ENCODE measurements around the gene CPNE5. TPM values are rescaled to one million over a fixed set of nuclear protein-coding genes. Genes with fewer than 3 reads are reported as not detected.

Gene CPNE5
- total RNA-seq, 2 experiments from 2014 or later, result 0.69 to 1.2 TPM

DNA sequence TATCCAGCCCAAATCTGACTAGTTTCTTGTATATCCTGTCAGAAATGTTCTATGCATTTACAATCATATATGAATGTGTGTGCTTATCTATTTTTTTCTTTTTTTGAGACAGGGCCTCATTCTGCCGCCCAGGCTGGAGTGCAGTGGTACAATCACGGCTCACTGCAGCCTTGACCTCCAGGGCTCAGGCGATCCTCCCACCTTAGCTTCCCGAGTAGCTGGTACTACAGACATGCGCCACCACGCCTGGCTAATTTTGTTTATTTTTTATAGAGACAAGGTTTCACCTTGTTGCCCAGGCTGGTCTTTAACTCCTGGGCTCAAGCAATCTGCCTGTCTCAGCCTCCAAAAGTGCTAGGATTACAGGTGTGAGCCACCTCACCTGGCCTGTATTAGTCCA is 144.6 kb downstream of the CPNE5 start:
- H3K4me3 Mint-ChIP-seq, result no peak overlapping the region
- H3K9me3 Mint-ChIP-seq, result no peaks in the 10 kb centered on the region
- CTCF ChIA-PET, result interaction anchor here (1.6 kb wide), 1 partner anchor 71 kb away, joined by 4 read pairs; no protein-coding TSS in a partner anchor

DNA sequence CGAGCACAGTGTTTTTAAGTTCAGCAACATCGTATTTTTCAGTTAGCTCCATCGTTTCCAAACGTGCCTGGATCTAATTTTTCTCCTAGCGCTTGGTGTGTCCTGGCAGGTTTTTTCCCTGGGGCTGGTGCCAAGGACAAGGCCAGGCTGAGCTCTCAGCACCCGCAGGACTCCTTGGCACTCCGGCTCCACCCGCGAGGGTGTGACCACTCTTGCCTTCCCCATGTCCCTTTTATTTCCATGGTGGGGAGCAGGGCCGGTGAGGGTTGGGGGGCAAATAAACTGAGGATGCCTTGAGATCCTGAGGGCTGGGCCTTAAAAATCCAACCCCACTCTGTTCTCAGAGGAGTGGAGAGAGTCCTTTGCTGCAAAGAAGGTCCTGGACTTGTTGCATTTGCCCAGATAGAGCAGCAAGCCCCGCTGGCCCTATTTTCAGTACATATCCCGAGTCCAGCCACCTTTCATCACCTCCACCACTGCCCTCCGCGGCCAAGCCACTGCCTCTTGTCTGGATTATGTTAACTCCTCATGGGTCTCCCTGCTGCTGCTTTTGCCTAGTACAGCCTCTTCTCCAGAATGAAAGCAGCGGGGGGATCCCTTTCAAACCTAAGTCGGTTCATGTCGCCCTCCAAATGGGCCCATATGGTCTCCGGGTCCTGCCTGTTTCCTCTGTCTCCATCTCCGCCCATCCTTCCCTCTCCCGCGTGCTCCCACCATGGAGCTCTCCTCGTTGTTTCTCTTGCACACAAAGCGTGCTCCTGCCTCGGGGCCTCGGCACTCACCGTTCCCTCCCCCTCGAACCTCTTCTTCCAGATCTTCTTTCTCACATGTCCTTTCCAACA is 146.2 kb downstream of the CPNE5 start:
- ChIA-PET CTCF (interaction anchor here (1.2 to 3.1 kb wide), 4 partner anchors 12 to 66 kb away, joined by 3 to 15 read pairs (median 4); no protein-coding TSS in a partner anchor), POLR2A (interaction anchor here (1.4 kb wide), 2 partner anchors 13 to 88 kb away, joined by 3 to 4 read pairs; no protein-coding TSS in a partner anchor)
- no peaks in the 10 kb centered on the region for H3K9me3 Mint-ChIP-seq
- peaks cover 22% of the 10 kb centered on the region for H3K4me1 Mint-ChIP-seq (ENCODE audit: low read depth)
- H3K36me3 Mint-ChIP-seq (ENCODE audit: low read depth), result no peaks in the 10 kb centered on the region
- H3K27ac Mint-ChIP-seq, result no peak overlapping the region
- H3K27me3 Mint-ChIP-seq, result no peaks in the 10 kb centered on the region
- no peak for ATAC-seq
- no peak overlapping the region for H3K4me3 Mint-ChIP-seq
- no peak for DNase-seq
- TF ChIP-seq, protein P1, sequence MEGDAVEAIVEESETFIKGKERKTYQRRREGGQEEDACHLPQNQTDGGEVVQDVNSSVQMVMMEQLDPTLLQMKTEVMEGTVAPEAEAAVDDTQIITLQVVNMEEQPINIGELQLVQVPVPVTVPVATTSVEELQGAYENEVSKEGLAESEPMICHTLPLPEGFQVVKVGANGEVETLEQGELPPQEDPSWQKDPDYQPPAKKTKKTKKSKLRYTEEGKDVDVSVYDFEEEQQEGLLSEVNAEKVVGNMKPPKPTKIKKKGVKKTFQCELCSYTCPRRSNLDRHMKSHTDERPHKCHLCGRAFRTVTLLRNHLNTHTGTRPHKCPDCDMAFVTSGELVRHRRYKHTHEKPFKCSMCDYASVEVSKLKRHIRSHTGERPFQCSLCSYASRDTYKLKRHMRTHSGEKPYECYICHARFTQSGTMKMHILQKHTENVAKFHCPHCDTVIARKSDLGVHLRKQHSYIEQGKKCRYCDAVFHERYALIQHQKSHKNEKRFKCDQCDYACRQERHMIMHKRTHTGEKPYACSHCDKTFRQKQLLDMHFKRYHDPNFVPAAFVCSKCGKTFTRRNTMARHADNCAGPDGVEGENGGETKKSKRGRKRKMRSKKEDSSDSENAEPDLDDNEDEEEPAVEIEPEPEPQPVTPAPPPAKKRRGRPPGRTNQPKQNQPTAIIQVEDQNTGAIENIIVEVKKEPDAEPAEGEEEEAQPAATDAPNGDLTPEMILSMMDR (IDR thresholded peaks at IDR 0.05), result no peak
- intact Hi-C loops (cut with micrococcal nuclease), result no loop called here

More for the DNA sequence above, 144.6 kb downstream of the CPNE5 start:
- TF ChIP-seq, protein P1 (IDR thresholded peaks at IDR 0.05), result no peak
- ATAC-seq, result no peak
- Mint-ChIP-seq H3K27me3 (no peaks in the 10 kb centered on the region), H3K4me1 (ENCODE audit: low read depth) (peaks cover 22% of the 10 kb centered on the region), H3K36me3 (ENCODE audit: low read depth) (no peaks in the 10 kb centered on the region), H3K27ac (no peak overlapping the region)
- no peak for DNase-seq
- POLR2A ChIA-PET, result interaction anchor here (0.5 kb wide), 1 partner anchor 347 kb away, joined by 3 read pairs; no protein-coding TSS in a partner anchor
- intact Hi-C loops (cut with micrococcal nuclease), result no loop called here

DNA sequence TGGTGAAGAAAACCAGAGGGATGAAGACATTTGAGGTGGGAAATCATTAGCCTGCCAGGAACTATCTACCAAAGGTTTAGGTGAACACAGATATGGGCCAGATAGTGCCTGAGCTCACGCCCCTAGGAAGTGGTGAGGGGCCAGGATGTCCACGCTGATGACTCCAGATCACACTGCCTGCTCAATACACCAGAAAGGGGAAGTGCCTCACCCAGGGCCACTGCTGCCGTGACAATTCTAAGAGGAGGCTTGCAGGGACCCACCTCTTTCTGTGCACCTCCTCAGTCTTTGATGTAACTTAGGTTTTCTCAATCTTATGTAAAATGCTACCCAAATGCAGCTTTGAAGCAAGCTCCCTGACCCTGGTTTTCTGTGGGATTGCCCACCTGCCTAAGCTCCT is 147.0 kb downstream of the CPNE5 start:
- ChIA-PET CTCF (interaction anchor here (1.2 to 3.1 kb wide), 4 partner anchors 11 to 67 kb away, joined by 3 to 15 read pairs (median 4); no protein-coding TSS in a partner anchor), POLR2A (interaction anchor here (1.4 kb wide), 2 partner anchors 12 to 87 kb away, joined by 3 to 4 read pairs; no protein-coding TSS in a partner anchor)
- ATAC-seq (peak; percentile 86), DNase-seq (peak; percentile 52)
- intact Hi-C loops (cut with micrococcal nuclease), result no loop called here
- H3K36me3 Mint-ChIP-seq (ENCODE audit: low read depth), result no peaks in the 10 kb centered on the region
- no peaks in the 10 kb centered on the region for H3K9me3 Mint-ChIP-seq
- no peak overlapping the region for H3K27ac Mint-ChIP-seq
- H3K27me3 Mint-ChIP-seq, result no peaks in the 10 kb centered on the region
- no peak overlapping the region for H3K4me3 Mint-ChIP-seq
- H3K4me1 Mint-ChIP-seq (ENCODE audit: low read depth), result peaks cover 22% of the 10 kb centered on the region
- TF ChIP-seq, protein P1 (IDR thresholded peaks at IDR 0.05), result no peak

DNA sequence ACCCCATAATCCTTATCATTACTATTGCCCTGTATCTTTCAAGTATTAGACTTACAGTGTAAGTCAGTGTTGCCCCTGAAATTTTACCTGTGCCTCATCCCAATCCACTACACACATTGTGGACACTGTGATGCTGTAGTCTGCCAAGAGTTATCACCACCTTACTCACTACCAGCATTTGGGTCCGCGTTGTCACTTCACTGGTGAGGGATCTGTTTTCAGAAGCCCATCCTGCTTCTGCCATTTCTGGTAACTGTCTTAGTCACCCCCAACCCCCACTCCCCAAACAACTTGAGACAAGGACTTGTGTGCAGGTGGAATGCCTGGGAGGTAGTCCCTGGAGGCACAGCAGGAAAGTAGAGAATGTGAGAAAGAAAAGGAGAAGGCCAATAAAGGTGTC is 147.6 kb downstream of the CPNE5 start:
- Mint-ChIP-seq H3K4me1 (ENCODE audit: low read depth) (peaks cover 22% of the 10 kb centered on the region), H3K9me3 (no peaks in the 10 kb centered on the region), H3K27ac (no peak overlapping the region), H3K4me3 (no peak overlapping the region), H3K36me3 (ENCODE audit: low read depth) (peaks cover 5% of the 10 kb centered on the region), H3K27me3 (no peaks in the 10 kb centered on the region)
- intact Hi-C loops (cut with micrococcal nuclease), result no loop called here
- no peak for DNase-seq
- ChIA-PET POLR2A (no interaction called here), CTCF (interaction anchor here (3.1 kb wide), 1 partner anchor 10 kb away, joined by 15 read pairs; no protein-coding TSS in a partner anchor)
- ATAC-seq, result no peak
- TF ChIP-seq, protein P1 (IDR thresholded peaks at IDR 0.05), result no peak

DNA sequence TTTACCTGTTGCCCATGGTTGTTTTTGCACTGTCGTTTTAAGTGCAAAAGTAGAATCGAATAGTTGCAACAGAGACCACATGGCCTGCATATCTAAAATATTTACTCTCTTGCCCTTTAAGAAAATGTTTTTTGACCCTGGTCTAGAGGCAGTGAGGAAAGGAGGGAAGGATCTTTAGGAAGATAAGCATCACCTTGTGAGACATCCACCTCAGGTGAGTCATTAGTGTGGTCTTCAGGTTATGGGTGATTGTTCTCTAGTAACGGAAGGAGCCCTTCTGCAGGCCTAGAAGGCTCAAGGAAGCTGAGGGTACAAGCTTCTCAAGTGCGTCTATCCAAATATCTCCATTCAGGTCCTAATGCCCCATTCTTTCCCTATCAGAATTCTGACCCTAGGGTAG is 148.2 kb downstream of the CPNE5 start:
- Mint-ChIP-seq H3K4me1 (ENCODE audit: low read depth) (peaks cover 22% of the 10 kb centered on the region), H3K4me3 (no peak overlapping the region), H3K27ac (no peak overlapping the region), H3K27me3 (no peaks in the 10 kb centered on the region), H3K9me3 (no peaks in the 10 kb centered on the region), H3K36me3 (ENCODE audit: low read depth) (peaks cover 11% of the 10 kb centered on the region)
- ChIA-PET POLR2A (interaction anchor here (1.3 kb wide), 1 partner anchor 84 kb away, joined by 3 read pairs; no protein-coding TSS in a partner anchor), CTCF (interaction anchor here (0.9 to 3.1 kb wide), 3 partner anchors 10 to 68 kb away, joined by 3 to 15 read pairs (median 3); partner anchors contain the start of gene CDKN1A)
- ATAC-seq (no peak), DNase-seq (no peak)
- intact Hi-C loops (cut with micrococcal nuclease), result no loop called here
- TF ChIP-seq, protein P1 (IDR thresholded peaks at IDR 0.05), result no peak
